HAP-1 (cell line): Measurements from ENCODE around the gene TSHB.

ENCODE experiments used
- DNase-seq, 2 experiments: peaks; one replicate each; pipeline ENCODE4 v3.0.0-alpha.2; 2016 to 2020; ENCODE audit warnings: low spot score in 2 of 2
- H3K27me3 ChIP-seq: fragments of 250-450 bp; sonication (Bioruptor Pico); 2 replicates; pipeline ENCODE4 v1.5.1; 2020; ENCODE audit warnings: low read depth, mild to moderate bottlenecking, moderate library complexity
- H3K36me3 ChIP-seq: fragments of 250-450 bp; sonication (Bioruptor Pico); replicated peaks from 2 replicates; pipeline ENCODE4 v1.5.1; 2020; ENCODE audit warnings: mild to moderate bottlenecking
- H3K4me1 ChIP-seq: fragments of 250-450 bp; sonication (Bioruptor Pico); 2 replicates; pipeline ENCODE4 v1.5.1; 2020; ENCODE audit warnings: mild to moderate bottlenecking
- H3K4me3 ChIP-seq: fragments of 250-450 bp; sonication (Bioruptor Pico); 2 replicates; pipeline ENCODE4 v1.5.1; 2020; ENCODE audit warnings: mild to moderate bottlenecking, moderate library complexity
- H3K9me3 ChIP-seq: fragments of 250-450 bp; sonication (Bioruptor Pico); 2 replicates; pipeline ENCODE4 v1.5.1; 2020; ENCODE audit warnings: mild to moderate bottlenecking, moderate library complexity
- in situ Hi-C: fragments of 300-500 bp; cut with MboI; formaldehyde crosslinking; loops from 3 replicates; pipeline ENCODE4 v1.14.3; 2020; ENCODE audit warnings: low sequenced_read_pairs, inconsistent platforms, mixed read lengths

Gene TSHB

GRCh38 chr1:115036814-115037507 is 7.3 kb downstream of the TSHB start:
- DNase-seq: no peak
- in situ Hi-C loops: no loop called here
- Histone ChIP-seq H3K27me3 (peaks cover 6% of the 10 kb centered on the region), H3K9me3 (no peaks in the 10 kb centered on the region), H3K4me3 (no peak overlapping the region), H3K36me3 (no peaks in the 10 kb centered on the region), H3K4me1 (no peaks in the 10 kb centered on the region)

- Histone ChIP-seq H3K4me3 (no peak overlapping the region), H3K27me3 (peaks cover 6% of the 10 kb centered on the region), H3K9me3 (no peaks in the 10 kb centered on the region), H3K4me1 (no peaks in the 10 kb centered on the region), H3K36me3 (no peaks in the 10 kb centered on the region)
- in situ Hi-C loops: no loop called here
- DNase-seq: no peak
Observed at GRCh38 chr1:115040501-115040900, 10.9 kb downstream of the TSHB start.

- in situ Hi-C loops: no loop called here
- Histone ChIP-seq H3K27me3 (peaks cover 6% of the 10 kb centered on the region), H3K4me3 (no peak overlapping the region), H3K4me1 (no peaks in the 10 kb centered on the region), H3K36me3 (no peaks in the 10 kb centered on the region), H3K9me3 (0 out of 2 replicates have a peak, but pooled peaks cover 3% of the 10 kb centered on the region)
- peak in 1 of 2 experiments; percentile 6 for DNase-seq
Observed at GRCh38 chr1:115041654-115042053, 12.0 kb downstream of the TSHB start.

GRCh38 chr1:115046751-115047150 is 17.1 kb downstream of the TSHB start:
- in situ Hi-C loops: no loop called here
- no peaks in the 10 kb centered on the region for H3K36me3 ChIP-seq
- H3K27me3 ChIP-seq: no peaks in the 10 kb centered on the region
- no peak overlapping the region for H3K4me3 ChIP-seq
- no peaks in the 10 kb centered on the region for H3K4me1 ChIP-seq
- no peak for DNase-seq
- 0 out of 2 replicates have a peak, but pooled peaks cover 3% of the 10 kb centered on the region for H3K9me3 ChIP-seq

GRCh38 chr1:115051850-115052249 is 22.2 kb downstream of the TSHB start:
- Histone ChIP-seq H3K27me3 (no peaks in the 10 kb centered on the region), H3K4me3 (no peak overlapping the region), H3K36me3 (no peaks in the 10 kb centered on the region), H3K4me1 (peaks cover 9% of the 10 kb centered on the region), H3K9me3 (no peaks in the 10 kb centered on the region)
- in situ Hi-C loops: no loop called here
- no peak for DNase-seq

GRCh38 chr1:115052454-115053083 is 22.9 kb downstream of the TSHB start:
- Histone ChIP-seq H3K36me3 (no peaks in the 10 kb centered on the region), H3K27me3 (no peaks in the 10 kb centered on the region), H3K4me3 (no peak overlapping the region), H3K9me3 (no peaks in the 10 kb centered on the region), H3K4me1 (peaks cover 9% of the 10 kb centered on the region)
- DNase-seq: peak; percentile 53 to 73
- in situ Hi-C loops: no loop called here

- no peaks in the 10 kb centered on the region for H3K36me3 ChIP-seq
- no peak overlapping the region for H3K4me3 ChIP-seq
- no peaks in the 10 kb centered on the region for H3K27me3 ChIP-seq
- DNase-seq: peak; percentile 42 to 66
- H3K4me1 ChIP-seq: peaks cover 9% of the 10 kb centered on the region
- in situ Hi-C loops: no loop called here
- H3K9me3 ChIP-seq: no peaks in the 10 kb centered on the region
Observed at GRCh38 chr1:115056395-115056798, 26.8 kb downstream of the TSHB start.

- no peaks in the 10 kb centered on the region for H3K36me3 ChIP-seq
- in situ Hi-C loops: no loop called here
- no peak for DNase-seq
Observed at GRCh38 chr1:115057661-115058254, 28.1 kb downstream of the TSHB start.

GRCh38 chr1:115059316-115059715 is 29.7 kb downstream of the TSHB start:
- no peak for DNase-seq
- in situ Hi-C loops: no loop called here
- H3K4me1 ChIP-seq: peaks cover 9% of the 10 kb centered on the region

More at GRCh38 chr1:115057661-115058254, 28.1 kb downstream of the TSHB start:
- no peaks in the 10 kb centered on the region for H3K27me3 ChIP-seq
- no peaks in the 10 kb centered on the region for H3K9me3 ChIP-seq
- H3K4me3 ChIP-seq: no peak overlapping the region
- H3K4me1 ChIP-seq: peaks cover 9% of the 10 kb centered on the region

GRCh38 chr1:115060501-115060900 is 30.9 kb downstream of the TSHB start:
- Histone ChIP-seq H3K9me3 (no peaks in the 10 kb centered on the region), H3K36me3 (no peaks in the 10 kb centered on the region), H3K4me1 (peaks cover 9% of the 10 kb centered on the region), H3K4me3 (no peak overlapping the region), H3K27me3 (no peaks in the 10 kb centered on the region)
- no peak for DNase-seq
- in situ Hi-C loops: no loop called here

More at GRCh38 chr1:115059316-115059715, 29.7 kb downstream of the TSHB start:
- H3K27me3 ChIP-seq: no peaks in the 10 kb centered on the region
- H3K4me3 ChIP-seq: no peak overlapping the region
- H3K36me3 ChIP-seq: no peaks in the 10 kb centered on the region
- no peaks in the 10 kb centered on the region for H3K9me3 ChIP-seq

- in situ Hi-C loops: no loop called here
- no peaks in the 10 kb centered on the region for H3K27me3 ChIP-seq
- H3K36me3 ChIP-seq: no peaks in the 10 kb centered on the region
- DNase-seq: no peak
- H3K4me3 ChIP-seq: no peak overlapping the region
- H3K9me3 ChIP-seq: no peaks in the 10 kb centered on the region
- H3K4me1 ChIP-seq: no peaks in the 10 kb centered on the region
Observed at GRCh38 chr1:115062542-115063004, 32.9 kb downstream of the TSHB start.

GRCh38 chr1:115063228-115063901 is 33.7 kb downstream of the TSHB start:
- no peaks in the 10 kb centered on the region for H3K9me3 ChIP-seq
- no peak for DNase-seq
- H3K27me3 ChIP-seq: no peaks in the 10 kb centered on the region
- H3K4me3 ChIP-seq: no peak overlapping the region
- no peaks in the 10 kb centered on the region for H3K36me3 ChIP-seq
- H3K4me1 ChIP-seq: no peaks in the 10 kb centered on the region
- in situ Hi-C loops: no loop called here

- Histone ChIP-seq H3K4me1 (no peaks in the 10 kb centered on the region), H3K4me3 (no peak overlapping the region), H3K9me3 (no peaks in the 10 kb centered on the region), H3K27me3 (no peaks in the 10 kb centered on the region), H3K36me3 (no peaks in the 10 kb centered on the region)
- in situ Hi-C loops: no loop called here
- no peak for DNase-seq
Observed at GRCh38 chr1:115064461-115064860, 34.8 kb downstream of the TSHB start.

GRCh38 chr1:115065021-115065420 is 35.4 kb downstream of the TSHB start:
- Histone ChIP-seq H3K36me3 (no peaks in the 10 kb centered on the region), H3K4me3 (no peak overlapping the region), H3K4me1 (no peaks in the 10 kb centered on the region), H3K9me3 (no peaks in the 10 kb centered on the region), H3K27me3 (no peaks in the 10 kb centered on the region)
- in situ Hi-C loops: no loop called here
- DNase-seq: no peak
